Vagina (tissue), 2 donors: ENCODE measurements around the gene GGA1. TPM values are rescaled to one million over a fixed set of nuclear protein-coding genes. Genes with fewer than 3 reads are reported as not detected.

Experiments used
- DNase-seq, 2 donors: peaks; one replicate each; pipeline ENCODE4 v3.0.0-alpha.2; 2017; ENCODE audit errors: extremely low spot score in 2 of 2
- H3K27ac ChIP-seq: fragments of 200-600 bp; sonication (generic); one replicate; pipeline ENCODE4 v1.5.1; 2019
- H3K27me3 ChIP-seq: fragments of 200-600 bp; sonication (generic); one replicate; pipeline ENCODE4 v1.5.1; 2019
- H3K36me3 ChIP-seq, 2 donors: fragments of 200-600 bp; sonication (generic); one replicate each; pipeline ENCODE4 v1.5.1; 2017 to 2019
- H3K4me1 ChIP-seq: fragments of 200-600 bp; sonication (generic); one replicate; pipeline ENCODE4 v1.5.1; 2019
- H3K4me3 ChIP-seq, 2 donors: fragments of 200-600 bp; sonication (generic); 1 replicate in 1 of 2; 2 replicates in 1 of 2; pipeline ENCODE4 v1.5.1; 2016 to 2019
- H3K9me3 ChIP-seq: fragments of 200-600 bp; sonication (generic); one replicate; pipeline ENCODE4 v1.5.1; 2019
- CTCF ChIP-seq, 3 experiments: fragments of 450-650 bp in 2 of 3; fragments of 200-600 bp in 1 of 3; sonication (generic) in 1 of 3; IDR thresholded peaks; one replicate each; pipeline ENCODE4 v1.5.1; 2017 to 2019; ENCODE audit warnings: antibody characterized with exemption in 3 of 3, mild to moderate bottlenecking in 2 of 3, moderate library complexity in 2 of 3
- POLR2A ChIP-seq, 2 donors: fragments of 450-650 bp; IDR thresholded peaks; one replicate each; pipeline ENCODE4 v1.6.1; 2017; ENCODE audit warnings: antibody characterized with exemption in 2 of 2, mild to moderate bottlenecking in 2 of 2, moderate library complexity in 2 of 2
- POLR2AphosphoS5 ChIP-seq, 2 donors: sonication (generic); formaldehyde crosslinking; IDR thresholded peaks; one replicate each; pipeline ENCODE4 v1.9.0; 2017; ENCODE audit warnings: antibody characterized with exemption in 2 of 2, mild to moderate bottlenecking in 2 of 2, low read depth in 1 of 2; ENCODE audit not compliant: insufficient read depth in 1 of 2
- intact Hi-C: fragments of 100-400 bp; cut with DNase I; formaldehyde crosslinking; loops from one replicate; pipeline ENCODE4 v1.15.1; 2023
- total RNA-seq: library from RNA; depleted of rRNA; stranded (reverse); fragments of >200 nt; gene quantifications from one replicate; pipeline ENCODE4 v1.2.3, GENCODE V29; 2016

Gene GGA1
- total RNA-seq, 1 donor from 2014 or later: 45.7 TPM

- Histone ChIP-seq H3K27ac (no peak overlapping the region), H3K36me3 (peaks cover 0 to 11% of the 10 kb centered on the region in 2 donors), H3K4me1 (peaks cover 24% of the 10 kb centered on the region), H3K27me3 (no peaks in the 10 kb centered on the region), H3K9me3 (no peaks in the 10 kb centered on the region), H3K4me3 (no peak overlapping the region)
- TF ChIP-seq CTCF (IDR thresholded peaks at IDR 0.05) (no peak), POLR2A (IDR thresholded peaks at IDR 0.05) (no peak), POLR2AphosphoS5 (IDR thresholded peaks at IDR 0.05; ENCODE audit: insufficient read depth in 1 of 2, low read depth in 1 of 2) (no peak)
- intact Hi-C loops: no loop called here
- no peak for DNase-seq
Observed at GRCh38 chr22:37665487-37665886, 56.9 kb downstream of the GGA1 start.

DNA sequence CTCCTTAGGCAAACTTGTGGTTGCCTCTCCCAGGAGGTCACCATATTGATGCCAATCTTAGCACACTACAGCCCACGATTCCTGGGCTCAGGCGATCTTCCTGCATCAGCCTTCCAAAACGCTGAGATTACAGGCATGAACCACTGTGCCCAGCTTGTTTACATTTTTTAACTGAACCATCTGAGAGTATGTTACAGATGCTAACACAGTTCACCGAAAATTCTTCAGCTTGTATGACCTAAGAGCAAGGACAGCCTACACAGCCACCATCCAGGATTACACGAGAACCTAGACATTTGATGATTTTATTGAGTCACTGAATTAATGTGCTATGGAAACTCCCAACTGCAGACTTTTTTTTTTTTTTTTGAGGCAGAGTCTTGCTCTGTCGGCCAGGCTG lies 61.0 kb downstream of the GGA1 start:
- Histone ChIP-seq H3K36me3 (peaks cover 0 to 11% of the 10 kb centered on the region in 2 donors), H3K27ac (peak overlapping the region; percentile 28), H3K9me3 (no peaks in the 10 kb centered on the region), H3K27me3 (no peaks in the 10 kb centered on the region), H3K4me3 (no peak overlapping the region), H3K4me1 (peaks cover 19% of the 10 kb centered on the region)
- TF ChIP-seq POLR2AphosphoS5 (IDR thresholded peaks at IDR 0.05; ENCODE audit: insufficient read depth in 1 of 2, low read depth in 1 of 2) (no peak), POLR2A (IDR thresholded peaks at IDR 0.05) (no peak), CTCF (IDR thresholded peaks at IDR 0.05) (no peak)
- DNase-seq: no peak
- intact Hi-C loops: no loop called here

- H3K4me1 ChIP-seq: peaks cover 45% of the 10 kb centered on the region
- H3K9me3 ChIP-seq: no peaks in the 10 kb centered on the region
- TF ChIP-seq POLR2AphosphoS5 (IDR thresholded peaks at IDR 0.05; ENCODE audit: insufficient read depth in 1 of 2, low read depth in 1 of 2): no peak
- no peak for TF ChIP-seq CTCF (IDR thresholded peaks at IDR 0.05)
- TF ChIP-seq POLR2A (IDR thresholded peaks at IDR 0.05): no peak
- H3K27ac ChIP-seq: peak overlapping the region; percentile 98
- intact Hi-C loops: loop anchor here (5.0 kb wide), 1 partner anchor 40 kb away; no protein-coding TSS in a partner anchor
- H3K36me3 ChIP-seq: no peaks in the 10 kb centered on the region
- H3K4me3 ChIP-seq: no peak overlapping the region
- DNase-seq: no peak
- no peaks in the 10 kb centered on the region for H3K27me3 ChIP-seq
Observed at GRCh38 chr22:37672206-37672919, 63.7 kb downstream of the GGA1 start.

DNA sequence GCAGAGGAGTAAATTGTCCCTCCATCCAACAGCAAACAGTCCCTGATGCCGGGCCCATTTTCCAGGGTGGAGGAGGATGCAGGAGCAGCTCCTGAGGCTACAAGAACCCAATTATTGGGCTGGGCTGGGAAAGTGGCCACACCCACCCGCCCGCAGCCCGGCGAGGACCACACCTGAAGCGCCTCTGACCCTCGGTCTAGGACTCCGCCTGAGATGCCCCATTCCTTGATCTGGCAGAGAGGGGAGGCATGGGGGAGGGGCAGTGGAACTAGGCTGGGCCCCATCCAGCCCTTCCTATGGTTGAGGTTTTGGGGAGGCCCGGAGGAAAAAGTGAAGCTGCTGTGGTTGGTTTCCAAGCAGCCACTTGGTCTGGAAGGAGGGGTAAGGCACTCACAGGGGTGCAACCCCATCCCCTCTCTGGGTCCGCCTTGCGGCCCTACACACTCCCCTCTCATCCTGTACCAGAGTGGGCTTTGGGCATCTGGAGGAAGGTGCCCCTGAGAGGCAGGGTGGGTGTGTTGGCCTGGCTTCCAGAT lies 64.4 kb downstream of the GGA1 start:
- Histone ChIP-seq H3K9me3 (no peaks in the 10 kb centered on the region), H3K27me3 (no peaks in the 10 kb centered on the region), H3K4me3 (no peak overlapping the region), H3K4me1 (peaks cover 51% of the 10 kb centered on the region), H3K36me3 (no peaks in the 10 kb centered on the region), H3K27ac (peak overlapping the region; percentile 98)
- no peak for TF ChIP-seq POLR2AphosphoS5 (IDR thresholded peaks at IDR 0.05; ENCODE audit: insufficient read depth in 1 of 2, low read depth in 1 of 2)
- TF ChIP-seq POLR2A (IDR thresholded peaks at IDR 0.05): no peak
- TF ChIP-seq CTCF (IDR thresholded peaks at IDR 0.05): no peak
- intact Hi-C loops: loop anchor here (5.0 kb wide), 1 partner anchor 41 kb away; no protein-coding TSS in a partner anchor
- DNase-seq: no peak

DNA sequence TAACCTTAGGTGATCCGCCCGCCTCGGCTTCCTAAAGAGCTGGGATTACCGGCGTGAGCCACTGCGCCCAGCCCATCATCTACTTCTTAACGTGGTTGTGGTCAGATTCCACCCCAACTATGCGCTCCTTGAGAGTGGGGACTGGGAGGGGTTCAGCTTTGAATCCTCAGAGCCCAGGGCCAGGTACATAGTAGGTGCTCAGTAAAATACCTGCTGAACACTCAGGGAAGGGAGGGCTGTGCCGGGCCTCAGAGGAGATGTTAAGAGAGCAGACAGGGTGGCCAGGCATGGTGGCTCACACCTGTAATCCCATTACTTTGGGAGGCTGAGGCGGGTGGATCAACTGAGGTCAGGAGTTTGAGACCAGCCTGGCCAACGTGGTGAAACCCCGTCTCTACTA lies 65.6 kb downstream of the GGA1 start:
- Histone ChIP-seq H3K4me3 (no peak overlapping the region), H3K27ac (peak overlapping the region; percentile 98), H3K4me1 (peaks cover 64% of the 10 kb centered on the region), H3K9me3 (no peaks in the 10 kb centered on the region), H3K36me3 (no peaks in the 10 kb centered on the region), H3K27me3 (no peaks in the 10 kb centered on the region)
- TF ChIP-seq CTCF (IDR thresholded peaks at IDR 0.05) (no peak), POLR2A (IDR thresholded peaks at IDR 0.05) (no peak), POLR2AphosphoS5 (IDR thresholded peaks at IDR 0.05; ENCODE audit: insufficient read depth in 1 of 2, low read depth in 1 of 2) (no peak)
- no peak for DNase-seq
- intact Hi-C loops: loop anchor here (5.0 kb wide), 1 partner anchor 42 kb away; no protein-coding TSS in a partner anchor
